Measurements from ENCODE around the gene HPSE. TPM values are rescaled to one million over a fixed set of nuclear protein-coding genes. Genes with fewer than 3 reads are reported as not detected.

HPSE gene
- polyA plus RNA-seq, 5 donors = 1.4 to 2.6 (median 1.7) TPM

DNA sequence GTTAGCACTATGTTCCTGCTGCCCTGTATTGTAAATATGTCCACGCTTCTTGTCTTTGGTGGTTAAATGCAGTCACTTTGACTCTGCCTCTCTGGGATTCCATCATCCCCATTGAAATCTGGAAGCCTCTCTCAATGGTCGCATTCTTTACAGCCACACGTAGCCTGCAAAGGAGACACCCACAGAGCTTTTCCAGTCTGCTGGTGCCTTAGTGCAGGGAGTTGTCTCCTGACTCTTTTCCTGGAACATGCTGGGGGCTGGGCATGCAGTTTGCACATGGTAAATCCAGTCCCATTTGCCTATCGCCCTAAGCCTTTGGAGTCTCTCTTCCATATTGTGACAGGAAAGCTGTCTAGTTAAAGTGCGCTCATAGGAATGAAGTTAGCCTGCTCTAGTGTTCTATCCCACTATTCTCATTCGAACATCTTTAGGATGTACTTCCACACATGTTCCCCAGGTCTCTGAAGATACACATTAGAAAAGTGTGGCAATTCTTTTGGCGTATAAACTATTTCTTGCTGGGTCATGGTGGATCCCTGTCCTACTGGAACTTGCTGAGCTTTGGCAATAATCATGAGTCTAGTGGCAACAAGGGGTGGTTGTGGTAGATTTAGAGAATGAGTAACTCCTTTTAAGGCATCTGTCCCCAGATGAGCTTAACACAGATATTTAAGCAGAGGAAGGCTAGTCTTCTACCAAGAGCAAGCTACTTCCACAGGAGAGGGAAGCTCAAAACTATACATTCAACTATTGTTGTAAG lies 83.8 kb downstream of the HPSE start:
- no peak for DNase-seq

DNA sequence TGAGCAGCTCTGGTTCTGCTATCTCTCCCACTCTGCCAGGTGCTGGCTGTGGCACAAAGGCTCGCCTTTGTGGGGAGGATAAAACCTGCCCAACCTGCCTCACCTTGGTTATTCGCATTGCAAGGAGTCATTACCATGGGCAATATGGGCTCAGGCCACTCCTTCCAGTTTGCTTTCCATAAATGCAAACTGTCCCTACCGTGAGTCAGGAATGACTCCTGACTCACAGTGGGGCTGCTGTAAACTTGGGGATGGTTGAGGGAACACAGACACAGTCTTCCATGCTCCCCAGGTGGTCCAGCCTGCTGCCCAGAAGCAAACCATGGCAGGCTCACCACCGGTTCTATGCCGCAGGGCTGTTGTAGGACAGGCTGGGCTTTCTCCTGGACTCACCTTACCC lies 86.2 kb downstream of the HPSE start:
- no peak for DNase-seq

DNA sequence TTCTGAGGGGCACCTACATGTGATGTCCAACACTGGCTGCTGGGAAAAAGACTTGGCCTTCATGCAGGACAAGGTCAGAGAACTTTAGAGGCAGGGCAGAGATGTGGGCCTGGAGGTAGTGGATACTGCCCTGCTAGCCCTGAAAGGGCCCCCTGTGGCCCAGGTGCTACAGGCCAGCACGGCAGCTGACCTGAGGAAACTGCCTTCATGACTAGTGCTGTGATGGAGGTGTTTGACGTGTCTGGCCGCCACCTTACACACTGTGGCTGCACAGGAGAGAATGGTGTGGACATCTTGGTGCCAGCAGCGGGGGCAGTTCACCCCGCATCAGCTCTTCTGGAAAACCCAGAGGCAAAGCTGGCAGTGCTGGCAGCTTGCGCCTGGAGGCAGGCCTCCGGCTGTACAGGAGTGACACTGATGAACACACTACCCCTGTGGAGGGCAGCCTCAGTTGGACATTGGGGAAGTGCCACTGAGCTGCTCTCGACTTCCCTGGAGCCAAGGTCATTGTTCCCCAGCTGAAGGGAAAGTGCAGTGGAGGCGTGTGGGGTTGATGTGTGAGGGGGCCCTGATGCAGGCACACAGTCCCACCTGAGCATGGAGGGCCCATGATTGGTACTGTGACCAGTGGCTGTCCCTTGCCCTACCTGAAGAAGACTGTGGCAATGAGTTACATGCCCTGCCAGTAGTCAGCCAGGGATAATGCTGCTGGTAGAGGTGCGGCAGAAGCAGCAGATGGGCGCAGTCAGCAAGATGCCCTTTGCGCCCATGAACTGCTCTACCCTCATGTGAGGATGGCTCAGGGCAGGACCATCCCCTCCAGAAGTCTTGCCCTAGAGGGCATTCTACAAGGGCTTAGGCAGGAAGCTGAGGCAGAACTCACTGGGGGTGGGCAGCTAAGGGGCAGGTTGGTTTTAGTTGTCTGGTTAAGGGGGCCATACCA lies 87.0 kb downstream of the HPSE start:
- no peak for DNase-seq

Other genes with a start within 250 kb of the HPSE start
- 1 to 10 TPM; 7.1 to 8.7 (median 7.7) TPM for gene PLAC8, start 220.1 kb downstream of the HPSE start, polyA plus RNA-seq (ENCODE audit: insufficient read depth in 1 of 5, insufficient read length in 5 of 5, low replicate concordance in 1 of 5)
- 10 to 100 TPM; 13.4 to 19.5 (median 16.0) TPM for gene COQ2, start 50.0 kb downstream of the HPSE start, polyA plus RNA-seq (ENCODE audit: insufficient read depth in 1 of 5, insufficient read length in 5 of 5, low replicate concordance in 1 of 5)
- gene HELQ, start 121.0 kb upstream of the HPSE start, polyA plus RNA-seq (ENCODE audit: insufficient read depth in 1 of 5, insufficient read length in 5 of 5, low replicate concordance in 1 of 5) = 10 to 100 TPM; 20.1 to 24.6 (median 23.2) TPM
- 10 to 100 TPM; 50.2 to 78.3 (median 59.8) TPM for gene MRPS18C, start 121.2 kb upstream of the HPSE start, polyA plus RNA-seq (ENCODE audit: insufficient read depth in 1 of 5, insufficient read length in 5 of 5, low replicate concordance in 1 of 5)
- gene ABRAXAS1, start 150.3 kb upstream of the HPSE start, polyA plus RNA-seq (ENCODE audit: insufficient read depth in 1 of 5, insufficient read length in 5 of 5, low replicate concordance in 1 of 5) = 10 to 100 TPM; 34.8 to 58.3 (median 52.6) TPM
- 10 to 100 TPM; 12.0 to 15.9 (median 13.5) TPM for gene GPAT3, start 201.3 kb upstream of the HPSE start, polyA plus RNA-seq (ENCODE audit: insufficient read depth in 1 of 5, insufficient read length in 5 of 5, low replicate concordance in 1 of 5)